Ovary (tissue), 3 donors: ENCODE measurements around the gene PHACTR3.

Experiments
- POLR2A ChIP-seq: fragments of 450-650 bp; IDR thresholded peaks from one replicate; pipeline ENCODE4 v1.6.1; 2017; ENCODE audit warnings: antibody characterized with exemption, mild to moderate bottlenecking, moderate library complexity
- TF ChIP-seq, protein P1 (sequence below), 3 donors: fragments of 450-650 bp in 2 of 3; fragments of 200-600 bp in 1 of 3; IDR thresholded peaks; one replicate each; pipeline versions ENCODE4 v1.5.1 to v1.8.0; 2016 to 2022; ENCODE audit warnings: antibody characterized with exemption in 3 of 3, mild to moderate bottlenecking in 1 of 3
- donor health status: DM: no; HTN: no; CAD: no.

DNA sequence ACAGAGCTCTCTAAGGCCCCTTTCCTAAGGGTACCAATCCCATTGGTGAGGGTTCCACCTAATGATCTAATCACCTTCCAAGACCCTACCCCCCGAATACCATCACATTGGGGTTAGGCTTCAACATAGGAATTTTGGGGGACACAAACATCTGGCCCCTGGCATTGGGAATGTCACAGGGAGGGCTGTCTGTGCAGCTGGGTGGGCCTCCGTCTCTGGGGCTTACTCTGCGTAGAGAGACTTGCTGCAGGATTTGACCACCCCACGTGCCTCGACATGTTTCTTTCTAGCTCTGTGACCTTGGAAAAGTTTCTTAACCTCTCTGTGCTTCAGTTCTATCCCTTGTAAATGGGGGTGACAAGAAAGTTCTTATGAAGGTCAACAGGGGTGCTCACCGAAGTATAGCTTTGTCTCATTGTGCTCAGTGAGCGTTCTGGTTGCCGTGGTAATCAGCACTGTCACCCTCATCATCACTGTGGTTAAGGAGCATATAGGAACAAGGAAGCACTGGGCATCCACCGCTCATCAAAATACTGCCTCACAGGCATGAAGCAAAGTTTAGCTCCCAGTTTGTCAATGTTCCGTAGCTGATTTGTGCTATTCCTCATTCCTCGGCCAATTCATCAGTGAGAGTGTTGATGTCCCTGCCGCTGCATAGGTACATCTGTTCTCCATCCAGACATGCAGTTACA is 176.3 kb downstream of the PHACTR3 start:
- TF ChIP-seq, protein P1, sequence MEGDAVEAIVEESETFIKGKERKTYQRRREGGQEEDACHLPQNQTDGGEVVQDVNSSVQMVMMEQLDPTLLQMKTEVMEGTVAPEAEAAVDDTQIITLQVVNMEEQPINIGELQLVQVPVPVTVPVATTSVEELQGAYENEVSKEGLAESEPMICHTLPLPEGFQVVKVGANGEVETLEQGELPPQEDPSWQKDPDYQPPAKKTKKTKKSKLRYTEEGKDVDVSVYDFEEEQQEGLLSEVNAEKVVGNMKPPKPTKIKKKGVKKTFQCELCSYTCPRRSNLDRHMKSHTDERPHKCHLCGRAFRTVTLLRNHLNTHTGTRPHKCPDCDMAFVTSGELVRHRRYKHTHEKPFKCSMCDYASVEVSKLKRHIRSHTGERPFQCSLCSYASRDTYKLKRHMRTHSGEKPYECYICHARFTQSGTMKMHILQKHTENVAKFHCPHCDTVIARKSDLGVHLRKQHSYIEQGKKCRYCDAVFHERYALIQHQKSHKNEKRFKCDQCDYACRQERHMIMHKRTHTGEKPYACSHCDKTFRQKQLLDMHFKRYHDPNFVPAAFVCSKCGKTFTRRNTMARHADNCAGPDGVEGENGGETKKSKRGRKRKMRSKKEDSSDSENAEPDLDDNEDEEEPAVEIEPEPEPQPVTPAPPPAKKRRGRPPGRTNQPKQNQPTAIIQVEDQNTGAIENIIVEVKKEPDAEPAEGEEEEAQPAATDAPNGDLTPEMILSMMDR (IDR thresholded peaks at IDR 0.05): no peak
- TF ChIP-seq POLR2A: no peak
